Measurements from ENCODE around the gene SH3PXD2A.

GRCh38 chr10:103786020-103786419 is 69.4 kb downstream of the SH3PXD2A start:
- TF ChIP-seq CTCF (IDR thresholded peaks at IDR 0.05) (no peak), POLR2A (IDR thresholded peaks at IDR 0.05) (no peak), EP300 (IDR thresholded peaks at IDR 0.05) (no peak), POLR2AphosphoS5 (IDR thresholded peaks at IDR 0.05) (no peak)
